ENCODE data around the gene SCYGR5.

Gene SCYGR5

GRCh38 chr2:227674485-227674884 is 7.9 kb downstream of the SCYGR5 start:
- DNase-seq: no peak

- DNase-seq: no peak
Observed at GRCh38 chr2:227677928-227678327, 11.3 kb downstream of the SCYGR5 start.

GRCh38 chr2:227684258-227684657 is 17.7 kb downstream of the SCYGR5 start:
- DNase-seq: no peak

GRCh38 chr2:227687189-227687588 is 20.6 kb downstream of the SCYGR5 start:
- no peak for DNase-seq

- no peak for DNase-seq
Observed at GRCh38 chr2:227696990-227697679, 30.5 kb downstream of the SCYGR5 start.

GRCh38 chr2:227701556-227701955 is 35.0 kb downstream of the SCYGR5 start:
- no peak for DNase-seq

GRCh38 chr2:227703280-227703732 is 36.7 kb downstream of the SCYGR5 start:
- no peak for DNase-seq

- no peak for DNase-seq
Observed at GRCh38 chr2:227703961-227704360, 37.4 kb downstream of the SCYGR5 start.

- no peak for DNase-seq
Observed at GRCh38 chr2:227706859-227707258, 40.3 kb downstream of the SCYGR5 start.

GRCh38 chr2:227707390-227707789 is 40.8 kb downstream of the SCYGR5 start:
- no peak for DNase-seq

GRCh38 chr2:227710986-227711385 is 44.4 kb downstream of the SCYGR5 start:
- DNase-seq: no peak

GRCh38 chr2:227713291-227713690 is 46.7 kb downstream of the SCYGR5 start:
- no peak for DNase-seq

- DNase-seq: no peak
Observed at GRCh38 chr2:227716501-227716900, 49.9 kb downstream of the SCYGR5 start.

Measured in DMS153 (cell line).